GM21529 (cell line): ENCODE measurements around the gene ADI1.

Experiments used
- ATAC-seq: cut with Tn5 transposase; IDR thresholded peaks from one replicate; pipeline ENCODE4 v1.9.1; 2021; ENCODE audit not compliant: unreplicated experiment

ADI1 gene

GRCh38 chr2:3481736-3482362, 37.5 kb downstream of the ADI1 start:
- no peak for ATAC-seq

- no peak for ATAC-seq
These were observed 38.3 kb downstream of the ADI1 start for GRCh38 chr2:3481011-3481400.

- ATAC-seq, result no peak
These were observed 38.9 kb downstream of the ADI1 start for GRCh38 chr2:3480352-3481010.

- ATAC-seq, result no peak
These were observed 39.7 kb downstream of the ADI1 start for GRCh38 chr2:3479430-3480320.

- ATAC-seq, result no peak
These were observed 40.4 kb downstream of the ADI1 start for GRCh38 chr2:3478846-3479385.

- no peak for ATAC-seq
These were observed 42.4 kb downstream of the ADI1 start for GRCh38 chr2:3476985-3477327.

GRCh38 chr2:3476321-3476984, 42.9 kb downstream of the ADI1 start:
- no peak for ATAC-seq

- ATAC-seq, result no peak
These were observed 43.6 kb downstream of the ADI1 start for GRCh38 chr2:3475771-3476170.

- no peak for ATAC-seq
These were observed 46.4 kb downstream of the ADI1 start for GRCh38 chr2:3472966-3473365.

- ATAC-seq, result no peak
These were observed 47.0 kb downstream of the ADI1 start for GRCh38 chr2:3472296-3472695.

GRCh38 chr2:3470856-3471737, 48.2 kb downstream of the ADI1 start:
- ATAC-seq, result no peak

GRCh38 chr2:3470166-3470651, 49.1 kb downstream of the ADI1 start:
- no peak for ATAC-seq

GRCh38 chr2:3469486-3469885, 49.8 kb downstream of the ADI1 start:
- no peak for ATAC-seq

GRCh38 chr2:3468296-3468988, 50.9 kb downstream of the ADI1 start:
- ATAC-seq, result no peak

- no peak for ATAC-seq
These were observed 51.7 kb downstream of the ADI1 start for GRCh38 chr2:3467654-3468053.

- no peak for ATAC-seq
These were observed 52.4 kb downstream of the ADI1 start for GRCh38 chr2:3466966-3467365.

- no peak for ATAC-seq
These were observed 52.9 kb downstream of the ADI1 start for GRCh38 chr2:3466482-3466863.

GRCh38 chr2:3465844-3466481, 53.4 kb downstream of the ADI1 start:
- ATAC-seq, result no peak

GRCh38 chr2:3465328-3465727, 54.0 kb downstream of the ADI1 start:
- no peak for ATAC-seq
